GM19025 (cell line): ENCODE results near the gene ENTPD3.

Source experiments
- ATAC-seq: cut with Tn5 transposase; IDR thresholded peaks from one replicate; pipeline ENCODE4 v1.9.1; 2021; ENCODE audit warnings: mild to moderate bottlenecking, low read depth, moderate library complexity; ENCODE audit not compliant: unreplicated experiment

ENTPD3 gene, protein sequence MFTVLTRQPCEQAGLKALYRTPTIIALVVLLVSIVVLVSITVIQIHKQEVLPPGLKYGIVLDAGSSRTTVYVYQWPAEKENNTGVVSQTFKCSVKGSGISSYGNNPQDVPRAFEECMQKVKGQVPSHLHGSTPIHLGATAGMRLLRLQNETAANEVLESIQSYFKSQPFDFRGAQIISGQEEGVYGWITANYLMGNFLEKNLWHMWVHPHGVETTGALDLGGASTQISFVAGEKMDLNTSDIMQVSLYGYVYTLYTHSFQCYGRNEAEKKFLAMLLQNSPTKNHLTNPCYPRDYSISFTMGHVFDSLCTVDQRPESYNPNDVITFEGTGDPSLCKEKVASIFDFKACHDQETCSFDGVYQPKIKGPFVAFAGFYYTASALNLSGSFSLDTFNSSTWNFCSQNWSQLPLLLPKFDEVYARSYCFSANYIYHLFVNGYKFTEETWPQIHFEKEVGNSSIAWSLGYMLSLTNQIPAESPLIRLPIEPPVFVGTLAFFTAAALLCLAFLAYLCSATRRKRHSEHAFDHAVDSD

DNA sequence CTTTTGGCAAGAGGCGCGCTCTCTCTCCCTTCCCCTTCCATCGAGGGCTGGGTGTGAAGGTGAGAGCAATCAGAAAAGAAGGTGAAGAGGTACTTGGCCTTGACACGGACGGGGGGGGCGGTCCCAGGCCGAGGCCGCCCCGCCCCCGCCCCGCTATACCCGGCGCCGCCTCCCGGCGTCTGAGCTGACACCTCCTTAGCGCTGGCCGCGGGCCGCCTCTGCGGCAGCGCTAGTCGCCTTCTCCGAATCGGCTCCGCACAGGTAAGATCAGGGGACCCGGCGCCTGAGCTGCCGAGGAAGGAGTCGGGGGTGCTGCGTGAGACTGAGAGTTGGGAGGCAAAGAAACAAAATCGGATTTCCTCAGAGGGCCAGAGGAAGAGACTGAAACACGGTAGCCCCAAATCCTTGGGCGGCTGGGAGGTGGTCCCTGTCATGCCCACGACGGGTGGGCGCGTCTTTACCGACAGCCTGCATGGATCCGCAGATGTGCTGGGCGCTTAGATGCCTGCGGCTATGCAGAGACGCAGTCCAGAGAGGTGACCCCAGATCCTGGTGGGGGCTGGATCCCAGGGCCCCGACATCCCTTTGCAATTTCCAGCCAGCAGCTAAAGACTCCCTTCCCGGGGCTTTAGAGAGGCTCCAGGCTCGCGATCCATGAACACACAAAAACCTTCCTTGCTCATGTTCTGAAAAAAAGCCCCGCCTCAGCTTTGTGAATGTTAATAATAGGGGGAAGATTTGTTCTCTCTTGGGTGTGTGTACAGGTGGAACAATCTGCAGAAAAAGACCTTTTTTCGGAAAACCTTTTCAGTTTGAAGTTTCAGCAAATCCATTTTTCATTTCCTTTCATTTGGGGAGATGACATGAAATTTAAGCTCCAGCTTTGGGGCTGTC is at the start of gene ENTPD3:
Gene ENTPD3 (plus strand): TSS at position 184 of the 894 bp plus-strand sequence. CDS start 874 bp downstream, outside the sequence.
- ATAC-seq = no peak

- no peak for ATAC-seq
These were observed 47.1 kb upstream of the ENTPD3 start for GRCh38 chr3:40339871-40340270.

- no peak for ATAC-seq
These were observed 46.3 kb upstream of the ENTPD3 start for GRCh38 chr3:40340541-40341170.

DNA sequence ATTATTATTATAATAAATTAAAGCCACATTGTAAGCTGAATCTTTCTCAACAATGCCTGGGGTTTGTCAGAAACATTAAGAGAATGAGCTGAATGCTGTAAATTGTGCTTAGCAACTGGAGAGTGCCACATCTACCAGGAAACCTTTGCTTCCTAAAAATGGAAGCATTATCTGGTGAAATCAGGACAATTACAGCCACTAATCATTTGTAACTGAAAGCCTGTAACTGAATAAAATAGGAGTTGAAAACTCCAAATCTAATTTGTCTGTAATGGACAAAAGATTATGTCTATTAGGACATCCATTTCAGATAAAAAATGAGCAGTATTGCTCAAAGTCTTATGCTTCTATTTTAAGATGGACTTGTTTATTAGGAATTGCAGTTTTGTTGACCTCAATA is 45.3 kb upstream of the ENTPD3 start:
- ATAC-seq = no peak

GRCh38 chr3:40350529-40350928 is 36.5 kb upstream of the ENTPD3 start:
- no peak for ATAC-seq

DNA sequence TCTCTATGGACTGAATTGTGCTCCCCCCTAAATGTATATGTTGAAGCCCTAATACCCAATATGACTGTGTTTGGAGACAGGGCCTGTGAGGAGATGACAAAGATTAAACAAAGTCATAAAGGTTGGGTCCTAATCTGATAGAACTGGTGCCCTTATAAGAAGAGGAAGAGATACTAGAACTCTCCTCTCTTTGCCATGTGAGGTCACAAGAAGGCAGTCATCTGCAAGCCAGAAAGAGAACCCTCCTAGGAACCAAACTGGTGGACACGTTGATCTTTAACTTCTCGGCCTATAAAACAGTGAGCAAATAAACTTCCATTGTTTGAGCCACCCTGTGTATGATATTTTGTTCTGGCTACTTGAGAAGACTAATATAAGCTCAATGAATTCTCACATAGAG is 31.6 kb upstream of the ENTPD3 start:
- no peak for ATAC-seq

GRCh38 chr3:40358454-40358853 is 28.5 kb upstream of the ENTPD3 start:
- ATAC-seq = no peak

DNA sequence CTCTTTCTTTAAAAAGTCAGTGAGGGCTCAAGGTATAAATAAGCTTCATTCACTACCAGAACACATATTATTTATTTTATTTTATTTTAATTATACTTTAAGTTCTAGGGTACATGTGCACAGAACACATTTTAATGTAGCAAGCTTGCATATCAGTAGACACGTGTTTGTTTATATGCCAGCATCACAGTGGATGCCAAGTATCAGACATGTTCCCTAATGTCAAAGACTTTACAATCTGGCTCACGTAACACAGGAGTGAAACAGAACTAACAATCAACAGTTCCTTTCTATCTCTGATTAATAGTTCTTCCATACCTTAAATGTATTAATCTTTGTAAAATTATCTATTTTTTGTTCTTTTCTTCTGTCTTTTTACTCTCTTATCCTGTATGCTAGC is 23.3 kb upstream of the ENTPD3 start:
- ATAC-seq = no peak

- ATAC-seq = no peak
These were observed 20.5 kb upstream of the ENTPD3 start for GRCh38 chr3:40366203-40367162.

- ATAC-seq = no peak
These were observed 17.3 kb upstream of the ENTPD3 start for GRCh38 chr3:40369716-40370115.

DNA sequence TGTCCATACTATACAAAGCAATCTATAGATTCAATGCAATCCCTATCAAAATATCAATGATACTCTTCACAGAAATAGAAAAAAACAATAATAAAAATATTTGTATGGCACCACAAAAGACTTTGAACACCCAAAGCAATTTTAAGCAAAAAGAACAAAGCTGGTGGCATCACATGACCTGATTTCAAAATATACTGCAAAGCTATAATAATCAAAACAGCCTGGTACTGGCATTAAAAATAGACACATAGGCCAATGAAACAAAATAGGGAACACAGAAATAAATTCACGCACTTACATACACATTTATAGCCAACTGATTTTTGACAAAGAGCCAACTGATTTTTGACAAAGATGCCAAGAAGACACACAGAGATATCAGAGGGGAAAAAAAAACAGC is 9.2 kb upstream of the ENTPD3 start:
- no peak for ATAC-seq

DNA sequence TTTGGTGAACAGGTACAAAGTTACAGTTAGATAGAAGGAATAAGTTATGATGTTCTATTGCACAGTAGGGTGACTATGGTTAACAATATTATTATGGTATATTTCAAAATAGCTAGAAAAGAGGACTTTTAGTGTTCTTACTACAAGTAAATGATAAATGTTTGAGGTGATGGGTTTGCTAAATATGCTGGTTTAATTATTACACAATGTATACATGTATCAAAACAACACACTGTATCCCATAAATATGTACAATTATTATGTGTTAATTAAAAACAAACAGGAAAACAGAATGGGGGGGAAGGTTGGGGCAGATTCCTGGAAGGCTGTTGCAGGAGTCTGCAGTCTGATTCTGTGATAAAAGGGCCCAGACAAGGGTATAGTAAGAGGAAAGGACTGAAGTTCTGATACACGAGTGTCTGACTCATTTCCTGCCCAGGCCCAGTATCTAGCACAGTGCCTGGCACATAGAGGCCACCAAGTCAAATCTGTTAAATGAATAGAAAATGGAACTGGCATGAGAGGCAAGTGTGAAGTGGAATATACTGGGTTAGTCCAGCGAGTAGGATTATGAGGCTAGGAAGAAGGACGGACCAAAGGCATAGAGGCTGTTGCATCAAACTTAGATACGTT is 7.2 kb upstream of the ENTPD3 start:
- no peak for ATAC-seq

DNA sequence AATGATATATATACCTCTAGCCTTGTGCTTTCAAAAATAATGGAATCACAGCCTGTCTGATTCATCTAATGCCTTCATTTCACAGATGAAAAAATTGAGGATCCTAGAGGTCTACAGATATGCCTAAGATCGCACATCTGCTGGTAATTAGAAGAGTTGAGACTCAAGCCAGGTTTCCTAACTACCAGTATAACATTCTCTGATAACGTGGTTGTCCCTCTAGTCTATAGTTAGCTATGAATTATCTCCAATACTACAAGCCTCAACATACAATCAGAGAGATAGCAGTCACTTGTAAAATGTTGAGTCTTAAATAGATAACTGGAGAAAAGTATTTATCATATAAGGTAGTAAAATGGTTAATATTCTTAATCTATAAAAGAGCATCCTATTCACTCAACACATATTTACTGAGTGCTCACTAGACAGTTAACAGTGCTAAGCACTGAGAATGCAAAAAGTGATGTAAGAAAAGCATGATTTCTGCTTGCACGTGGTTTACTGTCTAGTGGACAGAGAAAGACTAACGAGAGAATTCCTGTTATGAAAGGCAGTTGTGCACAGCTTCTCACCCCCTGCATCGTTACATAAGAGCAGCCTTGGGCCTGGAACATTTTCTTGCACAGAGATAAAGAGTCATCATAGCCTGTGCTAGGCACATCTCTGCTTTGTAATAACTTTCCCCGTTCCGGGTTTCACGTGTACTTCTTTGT is 4.9 kb upstream of the ENTPD3 start:
- no peak for ATAC-seq

GRCh38 chr3:40382617-40382979 is 4.4 kb upstream of the ENTPD3 start:
- no peak for ATAC-seq

- ATAC-seq = no peak
These were observed 771 bp upstream of the ENTPD3 start for GRCh38 chr3:40386213-40386612.

- ATAC-seq = no peak
These were observed 891 bp downstream of the ENTPD3 start for GRCh38 chr3:40387895-40388254.

DNA sequence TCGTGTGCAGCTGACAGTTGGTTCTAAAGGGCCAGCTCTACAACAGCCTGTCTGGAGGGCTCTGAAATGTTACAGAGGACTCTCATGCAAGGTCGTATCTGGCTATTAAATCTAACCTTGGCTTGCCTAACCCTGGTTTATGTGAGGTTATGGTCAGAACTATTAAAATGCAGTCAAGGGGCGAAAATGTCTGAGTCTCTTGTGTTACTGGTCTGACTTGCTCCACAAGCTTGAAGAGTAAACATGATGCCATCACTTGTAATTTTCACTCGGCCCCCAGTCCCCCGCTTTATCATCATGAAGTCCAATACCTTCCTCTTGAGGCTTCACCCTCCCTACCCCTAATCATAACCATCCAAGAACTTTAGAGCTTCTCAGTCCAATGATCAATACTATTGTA is 9.4 kb downstream of the ENTPD3 start:
- no peak for ATAC-seq

GRCh38 chr3:40397129-40397528 is 10.1 kb downstream of the ENTPD3 start:
- ATAC-seq = no peak

- ATAC-seq = no peak
These were observed 10.9 kb downstream of the ENTPD3 start for GRCh38 chr3:40397912-40398311.
